Measurements from ENCODE around the gene LAYN.

LAYN gene

GRCh38 chr11:111562692-111563389 is 22.3 kb downstream of the LAYN start:
- DNase-seq = no peak

- DNase-seq = peak; percentile 79
Measured at GRCh38 chr11:111565114-111565720, 24.7 kb downstream of the LAYN start.

- no peak for DNase-seq
Measured at GRCh38 chr11:111566324-111566723, 25.8 kb downstream of the LAYN start.

- DNase-seq = no peak
Measured at GRCh38 chr11:111569476-111569875, 29.0 kb downstream of the LAYN start.

GRCh38 chr11:111570796-111571195 is 30.3 kb downstream of the LAYN start:
- DNase-seq = no peak

- no peak for DNase-seq
Measured at GRCh38 chr11:111571829-111572501, 31.4 kb downstream of the LAYN start.

GRCh38 chr11:111572581-111572980 is 32.1 kb downstream of the LAYN start:
- DNase-seq = no peak

GRCh38 chr11:111573821-111574249 is 33.3 kb downstream of the LAYN start:
- peak; percentile 39 for DNase-seq

- peak; percentile 58 for DNase-seq
Measured at GRCh38 chr11:111574373-111575225, 34.1 kb downstream of the LAYN start.

- DNase-seq = no peak
Measured at GRCh38 chr11:111575740-111576139, 35.2 kb downstream of the LAYN start.

- DNase-seq = no peak
Measured at GRCh38 chr11:111577821-111578220, 37.3 kb downstream of the LAYN start.

- DNase-seq = no peak
Measured at GRCh38 chr11:111581341-111581740, 40.8 kb downstream of the LAYN start.

- DNase-seq = no peak
Measured at GRCh38 chr11:111582163-111582562, 41.6 kb downstream of the LAYN start.

GRCh38 chr11:111582881-111583280 is 42.4 kb downstream of the LAYN start:
- DNase-seq = no peak

GRCh38 chr11:111585371-111585770 is 44.9 kb downstream of the LAYN start:
- no peak for DNase-seq

- no peak for DNase-seq
Measured at GRCh38 chr11:111586388-111586831, 45.9 kb downstream of the LAYN start.

- no peak for DNase-seq
Measured at GRCh38 chr11:111589114-111589513, 48.6 kb downstream of the LAYN start.

- DNase-seq = no peak
Measured at GRCh38 chr11:111589886-111590499, 49.5 kb downstream of the LAYN start.

- no peak for DNase-seq
Measured at GRCh38 chr11:111591187-111591960, 50.9 kb downstream of the LAYN start.

- no peak for DNase-seq
Measured at GRCh38 chr11:111592491-111592890, 52.0 kb downstream of the LAYN start.

GRCh38 chr11:111596319-111596718 is 55.8 kb downstream of the LAYN start:
- no peak for DNase-seq

GRCh38 chr11:111598148-111598547 is 57.6 kb downstream of the LAYN start:
- no peak for DNase-seq
